HAP-1 (cell line): ENCODE results near the gene SMIM30.
A peak's percentile ranks its signal among the peaks of the same experiment; 100 is the strongest.

ENCODE experiments used
- DNase-seq, 2 experiments: peaks; one replicate each; pipeline ENCODE4 v3.0.0-alpha.2; 2016 to 2020; ENCODE audit warnings: low spot score in 2 of 2
- H3K27me3 ChIP-seq: fragments of 250-450 bp; sonication (Bioruptor Pico); 2 replicates; pipeline ENCODE4 v1.5.1; 2020; ENCODE audit warnings: low read depth, mild to moderate bottlenecking, moderate library complexity
- H3K36me3 ChIP-seq: fragments of 250-450 bp; sonication (Bioruptor Pico); replicated peaks from 2 replicates; pipeline ENCODE4 v1.5.1; 2020; ENCODE audit warnings: mild to moderate bottlenecking
- H3K4me1 ChIP-seq: fragments of 250-450 bp; sonication (Bioruptor Pico); 2 replicates; pipeline ENCODE4 v1.5.1; 2020; ENCODE audit warnings: mild to moderate bottlenecking
- H3K4me3 ChIP-seq: fragments of 250-450 bp; sonication (Bioruptor Pico); 2 replicates; pipeline ENCODE4 v1.5.1; 2020; ENCODE audit warnings: mild to moderate bottlenecking, moderate library complexity
- H3K9me3 ChIP-seq: fragments of 250-450 bp; sonication (Bioruptor Pico); 2 replicates; pipeline ENCODE4 v1.5.1; 2020; ENCODE audit warnings: mild to moderate bottlenecking, moderate library complexity
- in situ Hi-C: fragments of 300-500 bp; cut with MboI; formaldehyde crosslinking; loops from 3 replicates; pipeline ENCODE4 v1.14.3; 2020; ENCODE audit warnings: low sequenced_read_pairs, inconsistent platforms, mixed read lengths

Gene SMIM30

GRCh38 chr7:113087071-113087998, 31.0 kb downstream of the SMIM30 start:
- peak in 1 of 2 experiments; percentile 32 for DNase-seq
- H3K4me3 ChIP-seq, result no peak overlapping the region
- no peaks in the 10 kb centered on the region for H3K36me3 ChIP-seq
- H3K9me3 ChIP-seq, result no peaks in the 10 kb centered on the region
- no peaks in the 10 kb centered on the region; the same call in none of the 2 replicates for H3K4me1 ChIP-seq
- peaks cover 28% of the 10 kb centered on the region for H3K27me3 ChIP-seq
- in situ Hi-C loops, result no loop called here

- in situ Hi-C loops, result no loop called here
- H3K4me3 ChIP-seq, result peak within 1 kb of the TSS; percentile 18
Observed at GRCh38 chr7:113086431-113086888, 31.9 kb downstream of the SMIM30 start, which contains the start of gene GPR85. GPR85 (minus strand) TSS chr7:113086827; CDS start chr7:113084721, 2,106 bp downstream.

GRCh38 chr7:113085781-113086390, 32.5 kb downstream of the SMIM30 start:
- no peak for DNase-seq
- Histone ChIP-seq H3K4me1 (no peaks in the 10 kb centered on the region; the same call in none of the 2 replicates), H3K36me3 (no peaks in the 10 kb centered on the region), H3K27me3 (peaks cover 31% of the 10 kb centered on the region), H3K4me3 (peak overlapping the region; percentile 2; the same call in 1 of the 2 replicates), H3K9me3 (no peaks in the 10 kb centered on the region)
- in situ Hi-C loops, result no loop called here

More at GRCh38 chr7:113086431-113086888, 31.9 kb downstream of the SMIM30 start, which contains the start of gene GPR85:
- Histone ChIP-seq H3K4me1 (no peaks in the 10 kb centered on the region; the same call in none of the 2 replicates), H3K9me3 (no peaks in the 10 kb centered on the region), H3K36me3 (no peaks in the 10 kb centered on the region), H3K27me3 (peaks cover 31% of the 10 kb centered on the region)
- peak; percentile 22 to 65 for DNase-seq

- Histone ChIP-seq H3K9me3 (no peaks in the 10 kb centered on the region), H3K4me1 (no peaks in the 10 kb centered on the region; the same call in none of the 2 replicates), H3K27me3 (peaks cover 31% of the 10 kb centered on the region), H3K4me3 (no peak overlapping the region), H3K36me3 (no peaks in the 10 kb centered on the region)
- DNase-seq, result no peak
- in situ Hi-C loops, result no loop called here
Observed at GRCh38 chr7:113084496-113085172, 33.7 kb downstream of the SMIM30 start.

GRCh38 chr7:113083816-113084495, 34.4 kb downstream of the SMIM30 start:
- DNase-seq, result no peak
- Histone ChIP-seq H3K27me3 (peaks cover 31% of the 10 kb centered on the region), H3K4me3 (no peak overlapping the region), H3K4me1 (no peaks in the 10 kb centered on the region; the same call in none of the 2 replicates), H3K36me3 (no peaks in the 10 kb centered on the region), H3K9me3 (no peaks in the 10 kb centered on the region)
- in situ Hi-C loops, result no loop called here

- no peak for DNase-seq
- no peaks in the 10 kb centered on the region for H3K36me3 ChIP-seq
- no peak overlapping the region for H3K4me3 ChIP-seq
- H3K27me3 ChIP-seq, result peaks cover 31% of the 10 kb centered on the region
- no peaks in the 10 kb centered on the region; the same call in none of the 2 replicates for H3K4me1 ChIP-seq
- no peaks in the 10 kb centered on the region for H3K9me3 ChIP-seq
- in situ Hi-C loops, result no loop called here
Observed at GRCh38 chr7:113083132-113083815, 35.1 kb downstream of the SMIM30 start.

- Histone ChIP-seq H3K9me3 (no peaks in the 10 kb centered on the region), H3K36me3 (no peaks in the 10 kb centered on the region), H3K4me3 (no peak overlapping the region), H3K27me3 (peaks cover 10% of the 10 kb centered on the region), H3K4me1 (no peaks in the 10 kb centered on the region; the same call in 1 of the 2 replicates)
- in situ Hi-C loops, result no loop called here
- no peak for DNase-seq
Observed at GRCh38 chr7:113078331-113078730, 40.0 kb downstream of the SMIM30 start.

GRCh38 chr7:113076703-113077102, 41.7 kb downstream of the SMIM30 start:
- Histone ChIP-seq H3K4me1 (no peaks in the 10 kb centered on the region; the same call in 1 of the 2 replicates), H3K9me3 (no peaks in the 10 kb centered on the region), H3K36me3 (no peaks in the 10 kb centered on the region), H3K4me3 (no peak overlapping the region), H3K27me3 (no peaks in the 10 kb centered on the region)
- in situ Hi-C loops, result no loop called here
- DNase-seq, result peak; percentile 13 to 29

- Histone ChIP-seq H3K9me3 (no peaks in the 10 kb centered on the region), H3K4me3 (no peak overlapping the region), H3K4me1 (no peaks in the 10 kb centered on the region; the same call in 1 of the 2 replicates), H3K36me3 (no peaks in the 10 kb centered on the region), H3K27me3 (no peaks in the 10 kb centered on the region)
- in situ Hi-C loops, result no loop called here
- DNase-seq, result no peak
Observed at GRCh38 chr7:113071465-113071864, 46.9 kb downstream of the SMIM30 start.
